H1 (cell line): ENCODE results near the gene POLE.

Experiments
- BRCA1 ChIP-seq: IDR thresholded peaks from 2 replicates; pipeline ENCODE4 v1.6.1; 2012; ENCODE audit warnings: low read depth, low read length, improper control_type of control experiment
- CHD2 ChIP-seq: IDR thresholded peaks from 2 replicates; pipeline ENCODE4 v1.6.1; 2012; ENCODE audit warnings: low read length, improper control_type of control experiment
- FOSL1 ChIP-seq: IDR thresholded peaks from 2 replicates; pipeline ENCODE4 v1.6.1; 2011; ENCODE audit warnings: mild to moderate bottlenecking, low read depth, low read length, moderate library complexity; ENCODE audit not compliant: insufficient read depth
- RAD21 ChIP-seq, 2 experiments: IDR thresholded peaks in 1 of 2; conservative IDR thresholded peaks in 1 of 2; 2 replicates each; pipeline ENCODE4 v1.6.1; 2011; ENCODE audit warnings: low read depth in 2 of 2, low read length in 2 of 2, improper control_type of control experiment in 1 of 2, inconsistent platforms in 1 of 2, mild to moderate bottlenecking in 1 of 2, moderate library complexity in 1 of 2
- USF2 ChIP-seq: IDR thresholded peaks from 2 replicates; pipeline ENCODE4 v1.6.1; 2011; ENCODE audit warnings: low read length, improper control_type of control experiment

- TF ChIP-seq CHD2 (no peak), USF2 (no peak), FOSL1 (no peak), BRCA1 (no peak), RAD21 (IDR thresholded peaks at IDR 0.05 in 1 of 2, conservative IDR thresholded peaks at IDR 0.05 in 1 of 2; ENCODE audit: low read depth in 2 of 2, low read length in 2 of 2) (no peak)
These were observed 69.9 kb downstream of the POLE start for GRCh38 chr12:132617135-132617701.
